ENCODE results near the gene DIO2.

DIO2 gene

GRCh38 chr14:80167793-80168448 is 43.4 kb downstream of the DIO2 start:
- DNase-seq: no peak

DNA sequence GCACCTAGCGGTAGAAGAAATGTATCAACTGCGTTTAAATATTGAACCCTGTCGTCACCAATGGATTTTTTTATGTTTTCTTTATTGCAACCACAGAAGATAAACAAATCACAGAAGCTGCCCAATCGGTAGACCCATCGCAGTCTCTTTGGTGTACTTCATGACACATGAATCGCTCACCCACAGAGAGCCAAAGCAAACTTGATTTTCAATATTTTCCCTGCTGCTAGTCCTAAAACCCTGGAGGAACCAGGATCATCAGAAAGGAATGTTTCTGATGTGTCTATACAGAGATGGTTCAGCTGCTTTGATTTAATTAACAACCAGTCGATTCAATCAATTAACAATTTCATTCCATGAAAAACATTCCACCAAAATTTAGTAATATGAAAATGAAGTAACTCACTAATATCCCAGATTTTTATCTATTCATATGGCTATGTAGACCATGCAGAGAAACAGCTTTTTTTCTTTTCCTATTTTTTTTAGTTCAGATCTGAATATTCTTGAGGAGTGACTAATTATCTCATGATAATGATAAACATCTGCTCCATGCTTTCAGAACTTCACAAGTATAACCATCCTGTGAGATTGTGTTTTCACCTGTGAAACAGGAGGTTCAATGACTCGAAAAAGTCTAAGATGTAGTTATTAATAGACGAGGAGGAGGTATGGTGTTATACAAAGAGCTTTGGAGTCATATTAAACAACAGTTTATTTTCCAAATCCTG is 46.1 kb downstream of the DIO2 start:
- DNase-seq: peak; percentile 27

GRCh38 chr14:80152763-80153162 is 58.5 kb downstream of the DIO2 start:
- DNase-seq: no peak

DNA sequence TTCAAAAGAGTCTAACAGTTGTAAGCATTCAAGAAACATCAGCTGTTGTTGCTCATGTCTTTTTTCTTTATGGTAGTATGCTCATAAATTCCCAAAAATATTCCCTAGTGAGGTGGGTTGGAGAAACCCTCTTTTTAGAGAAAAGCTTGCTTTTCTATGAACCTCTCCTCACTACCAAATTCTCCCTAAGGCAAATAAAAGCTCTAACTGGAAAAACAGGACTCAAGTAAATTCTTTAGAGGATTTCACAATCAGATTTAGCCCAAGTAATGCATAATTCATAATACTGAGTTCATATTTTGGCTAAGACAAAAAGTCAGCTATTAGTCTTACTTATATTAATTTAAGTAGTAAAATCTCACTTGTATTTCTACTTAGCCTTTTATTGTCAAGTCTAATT is 59.1 kb downstream of the DIO2 start:
- DNase-seq: no peak

DNA sequence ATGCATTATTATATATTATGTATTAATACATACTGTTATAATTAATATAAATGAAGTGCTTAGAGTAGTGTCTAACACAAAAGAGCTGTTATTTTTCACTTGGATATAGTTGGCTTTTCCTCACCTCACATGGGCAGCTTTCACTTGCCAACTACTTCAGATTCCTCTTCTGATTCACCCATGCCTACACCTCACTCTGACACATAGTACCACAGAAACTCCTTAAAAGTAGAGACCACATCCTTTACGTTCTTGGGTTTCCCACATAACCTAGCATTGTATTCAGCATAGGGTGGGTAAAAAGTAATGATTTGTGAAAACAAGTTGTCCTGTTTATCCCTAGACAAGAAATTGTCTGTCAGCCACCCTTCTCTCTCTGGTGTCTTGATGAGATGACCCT is 61.0 kb downstream of the DIO2 start:
- no peak for DNase-seq
